ENCODE results near the gene OCA2.

Gene OCA2

DNA sequence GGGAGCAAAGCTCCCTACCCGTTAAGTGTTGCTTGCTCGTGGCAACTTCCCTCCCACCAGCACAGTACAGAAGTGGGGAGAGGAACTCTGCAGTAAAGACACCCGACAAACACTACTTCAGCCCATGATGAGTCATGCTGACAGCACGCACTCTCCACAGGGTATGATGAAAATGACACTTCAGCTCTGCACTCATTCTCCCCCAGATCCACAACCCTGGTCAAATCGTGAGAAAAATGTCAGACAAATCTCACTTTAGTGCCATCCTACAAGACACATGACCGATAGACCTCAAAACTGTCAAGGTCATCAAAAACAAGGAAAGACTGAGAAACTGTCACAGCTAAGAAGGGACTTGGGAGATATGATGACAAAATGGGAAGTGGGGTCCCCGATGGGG, 278.9 kb downstream of the OCA2 start:
- WGBS, result 37% methylated on average over 7 of the region's 7 CpGs
- Histone ChIP-seq H3K9me3 (ENCODE audit: control insufficient read depth, low read length) (no peaks in the 10 kb centered on the region), H2BK15ac (ENCODE audit: low read depth, poor library complexity, severe bottlenecking) (no peak overlapping the region), H3K79me1 (replicated peaks; ENCODE audit: low read length, poor library complexity, severe bottlenecking) (no peaks in the 10 kb centered on the region), H3K4me3 (ENCODE audit: insufficient read depth in 1 of 2, low read depth in 1 of 2, low read length in 2 of 2) (no peak overlapping the region), H3K4ac (ENCODE audit: low read depth in 1 of 2, low read length in 2 of 2) (no peak overlapping the region), H4K91ac (ENCODE audit: low read length) (no peak overlapping the region), H3K18ac (ENCODE audit: low read depth in 1 of 2, low read length in 2 of 2) (no peak overlapping the region), H2AK5ac (ENCODE audit: low read length, severe bottlenecking) (no peak overlapping the region), H3K27me3 (ENCODE audit: control insufficient read depth in 1 of 2, insufficient read depth in 1 of 2, low read length in 2 of 2) (no peaks in the 10 kb centered on the region), H3K27ac (ENCODE audit: low read length, poor library complexity, severe bottlenecking) (no peak overlapping the region), H2AFZ (ENCODE audit: low read depth, low read length) (no peak overlapping the region), H3K14ac (ENCODE audit: low read length in 2 of 2) (no peak overlapping the region), H4K8ac (ENCODE audit: low read length) (no peak overlapping the region), H3K9ac (ENCODE audit: low read length) (no peak overlapping the region), H3K4me1 (ENCODE audit: control insufficient read depth, insufficient read depth, low read depth, low read length) (peaks cover 4% of the 10 kb centered on the region), H3K36me3 (ENCODE audit: control insufficient read depth in 1 of 2, insufficient read depth in 2 of 2, low read depth in 1 of 2, low read length in 2 of 2) (no peaks in the 10 kb centered on the region), H3K4me2 (ENCODE audit: low read length, poor library complexity, severe bottlenecking) (no peak overlapping the region), H2BK12ac (ENCODE audit: low read length in 2 of 2) (no peak overlapping the region), H2BK120ac (ENCODE audit: low read depth, low read length) (no peak overlapping the region), H3K23ac (ENCODE audit: low read length in 2 of 2) (no peak overlapping the region), H2BK5ac (ENCODE audit: low read depth, low read length, poor library complexity, severe bottlenecking) (no peak overlapping the region)
- DNase-seq, result peak; percentile 8

DNA sequence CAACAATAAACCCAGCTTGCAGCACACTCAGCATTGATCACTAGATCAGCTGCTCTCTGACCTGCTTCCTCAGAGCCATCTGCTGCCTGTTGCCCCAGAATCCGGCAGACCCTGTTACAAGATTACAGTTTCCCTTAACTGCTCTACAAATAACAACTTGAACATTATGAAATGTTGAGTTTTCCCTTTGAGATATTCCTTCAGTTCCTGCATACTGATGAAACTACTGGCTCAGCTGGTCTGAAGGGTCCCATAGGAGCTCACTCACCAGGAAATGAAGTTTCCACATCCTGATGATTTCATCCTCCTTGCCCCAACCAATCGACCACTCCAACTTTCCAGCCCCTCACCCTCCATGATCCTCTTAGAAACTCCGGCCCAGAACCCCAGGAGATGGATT, 281.9 kb downstream of the OCA2 start:
- H2BK12ac ChIP-seq (ENCODE audit: low read length in 2 of 2), result no peak overlapping the region
- H3K27ac ChIP-seq (ENCODE audit: low read length, poor library complexity, severe bottlenecking), result no peak overlapping the region
- H3K4me1 ChIP-seq (ENCODE audit: control insufficient read depth, insufficient read depth, low read depth, low read length), result peaks cover 2% of the 10 kb centered on the region
- no peak overlapping the region for H3K4me3 ChIP-seq (ENCODE audit: insufficient read depth in 1 of 2, low read depth in 1 of 2, low read length in 2 of 2)
- H4K91ac ChIP-seq (ENCODE audit: low read length), result no peak overlapping the region
- H2AK5ac ChIP-seq (ENCODE audit: low read length, severe bottlenecking), result no peak overlapping the region
- no peak overlapping the region for H4K8ac ChIP-seq (ENCODE audit: low read length)
- DNase-seq, result no peak
- no peak overlapping the region for H2BK15ac ChIP-seq (ENCODE audit: low read depth, poor library complexity, severe bottlenecking)
- no peaks in the 10 kb centered on the region for H3K79me1 ChIP-seq (replicated peaks; ENCODE audit: low read length, poor library complexity, severe bottlenecking)
- no peak overlapping the region for H2BK120ac ChIP-seq (ENCODE audit: low read depth, low read length)
- 66% methylated on average over 3 of the region's 3 CpGs for WGBS
- H2BK5ac ChIP-seq (ENCODE audit: low read depth, low read length, poor library complexity, severe bottlenecking), result no peak overlapping the region
- no peak overlapping the region for H3K9ac ChIP-seq (ENCODE audit: low read length)
- no peaks in the 10 kb centered on the region for H3K27me3 ChIP-seq (ENCODE audit: control insufficient read depth in 1 of 2, insufficient read depth in 1 of 2, low read length in 2 of 2)
- no peak overlapping the region for H2AFZ ChIP-seq (ENCODE audit: low read depth, low read length)
- no peak overlapping the region for H3K14ac ChIP-seq (ENCODE audit: low read length in 2 of 2)
- no peak overlapping the region for H3K18ac ChIP-seq (ENCODE audit: low read depth in 1 of 2, low read length in 2 of 2)
- H3K23ac ChIP-seq (ENCODE audit: low read length in 2 of 2), result no peak overlapping the region
- H3K4ac ChIP-seq (ENCODE audit: low read depth in 1 of 2, low read length in 2 of 2), result no peak overlapping the region
- no peak overlapping the region for H3K4me2 ChIP-seq (ENCODE audit: low read length, poor library complexity, severe bottlenecking)
- no peaks in the 10 kb centered on the region for H3K9me3 ChIP-seq (ENCODE audit: control insufficient read depth, low read length)
- no peaks in the 10 kb centered on the region for H3K36me3 ChIP-seq (ENCODE audit: control insufficient read depth in 1 of 2, insufficient read depth in 2 of 2, low read depth in 1 of 2, low read length in 2 of 2)

DNA sequence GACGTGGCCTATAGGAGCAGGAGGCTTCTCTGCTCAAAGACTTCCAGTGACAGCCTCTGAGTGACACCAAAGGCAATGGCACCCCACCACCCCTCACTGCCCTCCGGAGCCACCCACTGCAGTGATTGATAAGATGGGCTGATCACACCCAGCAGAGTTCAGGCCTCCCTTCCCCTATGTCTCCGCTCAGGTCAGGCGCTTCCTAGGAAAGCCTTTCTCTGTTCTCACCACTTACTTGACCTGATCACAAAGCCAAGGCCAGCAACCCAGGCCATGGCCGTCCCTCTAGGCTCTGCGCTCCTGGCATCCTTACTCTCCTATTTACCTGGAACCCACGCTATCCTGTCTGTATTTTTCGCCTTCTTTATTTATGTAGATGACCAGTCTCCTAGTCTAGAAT, 282.3 kb downstream of the OCA2 start:
- H3K27ac ChIP-seq (ENCODE audit: low read length, poor library complexity, severe bottlenecking), result no peak overlapping the region
- H3K79me1 ChIP-seq (replicated peaks; ENCODE audit: low read length, poor library complexity, severe bottlenecking), result no peaks in the 10 kb centered on the region
- H3K14ac ChIP-seq (ENCODE audit: low read length in 2 of 2), result no peak overlapping the region
- H2AFZ ChIP-seq (ENCODE audit: low read depth, low read length), result no peak overlapping the region
- DNase-seq, result no peak
- no peaks in the 10 kb centered on the region for H3K36me3 ChIP-seq (ENCODE audit: control insufficient read depth in 1 of 2, insufficient read depth in 2 of 2, low read depth in 1 of 2, low read length in 2 of 2)
- H3K23ac ChIP-seq (ENCODE audit: low read length in 2 of 2), result no peak overlapping the region
- no peak overlapping the region for H3K9ac ChIP-seq (ENCODE audit: low read length)
- H3K18ac ChIP-seq (ENCODE audit: low read depth in 1 of 2, low read length in 2 of 2), result no peak overlapping the region
- H3K9me3 ChIP-seq (ENCODE audit: control insufficient read depth, low read length), result no peaks in the 10 kb centered on the region
- H2BK120ac ChIP-seq (ENCODE audit: low read depth, low read length), result no peak overlapping the region
- H3K4ac ChIP-seq (ENCODE audit: low read depth in 1 of 2, low read length in 2 of 2), result no peak overlapping the region
- H2BK15ac ChIP-seq (ENCODE audit: low read depth, poor library complexity, severe bottlenecking), result no peak overlapping the region
- no peaks in the 10 kb centered on the region for H3K27me3 ChIP-seq (ENCODE audit: control insufficient read depth in 1 of 2, insufficient read depth in 1 of 2, low read length in 2 of 2)
- no peak overlapping the region for H4K8ac ChIP-seq (ENCODE audit: low read length)
- H3K4me1 ChIP-seq (ENCODE audit: control insufficient read depth, insufficient read depth, low read depth, low read length), result peaks cover 2% of the 10 kb centered on the region
- no peak overlapping the region for H2BK5ac ChIP-seq (ENCODE audit: low read depth, low read length, poor library complexity, severe bottlenecking)
- H2AK5ac ChIP-seq (ENCODE audit: low read length, severe bottlenecking), result no peak overlapping the region
- no peak overlapping the region for H4K91ac ChIP-seq (ENCODE audit: low read length)
- H3K4me3 ChIP-seq (ENCODE audit: insufficient read depth in 1 of 2, low read depth in 1 of 2, low read length in 2 of 2), result no peak overlapping the region
- no peak overlapping the region for H2BK12ac ChIP-seq (ENCODE audit: low read length in 2 of 2)
- H3K4me2 ChIP-seq (ENCODE audit: low read length, poor library complexity, severe bottlenecking), result no peak overlapping the region
- 85% methylated on average over 8 of the region's 8 CpGs for WGBS

DNA sequence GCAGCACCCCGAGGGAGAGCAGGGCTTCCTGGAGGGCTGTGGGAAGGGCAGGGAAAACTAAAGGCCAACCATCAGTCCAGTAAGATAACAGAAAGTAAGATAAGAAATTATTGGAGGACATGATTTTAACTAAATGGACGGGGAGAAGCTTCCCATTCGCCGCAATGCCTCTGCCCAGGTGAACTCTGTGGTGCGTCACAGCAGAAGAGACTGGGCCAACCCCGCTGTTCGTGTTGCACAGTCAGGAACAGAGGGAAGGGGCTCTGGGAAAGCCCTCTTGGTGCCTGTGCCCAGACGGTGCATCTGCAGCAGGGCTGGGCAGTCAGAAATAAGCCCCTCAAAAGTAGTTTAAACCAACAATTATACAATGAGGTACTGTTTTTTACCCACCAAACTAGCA, 284.1 kb downstream of the OCA2 start:
- no peaks in the 10 kb centered on the region for H3K79me1 ChIP-seq (replicated peaks; ENCODE audit: low read length, poor library complexity, severe bottlenecking)
- no peak overlapping the region for H3K4me3 ChIP-seq (ENCODE audit: insufficient read depth in 1 of 2, low read depth in 1 of 2, low read length in 2 of 2)
- no peak overlapping the region for H3K27ac ChIP-seq (ENCODE audit: low read length, poor library complexity, severe bottlenecking)
- H3K23ac ChIP-seq (ENCODE audit: low read length in 2 of 2), result no peak overlapping the region
- H2BK15ac ChIP-seq (ENCODE audit: low read depth, poor library complexity, severe bottlenecking), result no peak overlapping the region
- no peak overlapping the region for H2BK120ac ChIP-seq (ENCODE audit: low read depth, low read length)
- peaks cover under 1% of the 10 kb centered on the region for H3K4me1 ChIP-seq (ENCODE audit: control insufficient read depth, insufficient read depth, low read depth, low read length)
- no peak overlapping the region for H3K14ac ChIP-seq (ENCODE audit: low read length in 2 of 2)
- no peaks in the 10 kb centered on the region for H3K27me3 ChIP-seq (ENCODE audit: control insufficient read depth in 1 of 2, insufficient read depth in 1 of 2, low read length in 2 of 2)
- H4K91ac ChIP-seq (ENCODE audit: low read length), result no peak overlapping the region
- no peak overlapping the region for H2AFZ ChIP-seq (ENCODE audit: low read depth, low read length)
- H2BK12ac ChIP-seq (ENCODE audit: low read length in 2 of 2), result no peak overlapping the region
- H3K36me3 ChIP-seq (ENCODE audit: control insufficient read depth in 1 of 2, insufficient read depth in 2 of 2, low read depth in 1 of 2, low read length in 2 of 2), result no peaks in the 10 kb centered on the region
- no peak overlapping the region for H2BK5ac ChIP-seq (ENCODE audit: low read depth, low read length, poor library complexity, severe bottlenecking)
- 79% methylated on average over 7 of the region's 8 CpGs for WGBS
- H3K9ac ChIP-seq (ENCODE audit: low read length), result no peak overlapping the region
- no peak overlapping the region for H2AK5ac ChIP-seq (ENCODE audit: low read length, severe bottlenecking)
- no peak overlapping the region for H4K8ac ChIP-seq (ENCODE audit: low read length)
- H3K9me3 ChIP-seq (ENCODE audit: control insufficient read depth, low read length), result no peaks in the 10 kb centered on the region
- H3K4me2 ChIP-seq (ENCODE audit: low read length, poor library complexity, severe bottlenecking), result no peak overlapping the region
- no peak for DNase-seq
- H3K4ac ChIP-seq (ENCODE audit: low read depth in 1 of 2, low read length in 2 of 2), result no peak overlapping the region
- no peak overlapping the region for H3K18ac ChIP-seq (ENCODE audit: low read depth in 1 of 2, low read length in 2 of 2)
